Left ventricle myocardium superior (tissue), 1 donor: Measurements from ENCODE around the gene CNPY4. TPM values are rescaled to one million over a fixed set of nuclear protein-coding genes. Genes with fewer than 3 reads are reported as not detected.

Experiments used
- ATAC-seq: fragments of 200-7000 bp; cut with Tn5 transposase; one replicate; pipeline ENCODE4 v1.9.1; 2020; ENCODE audit warnings: mild to moderate bottlenecking, moderate library complexity
- DNase-seq: peaks from one replicate; pipeline ENCODE4 v3.0.0-alpha.2; 2020
- intact Hi-C: fragments of 100-400 bp; cut with micrococcal nuclease; formaldehyde crosslinking; loops from one replicate; pipeline ENCODE4 v1.11.0; 2022
- long read RNA-seq: library from polyadenylated mRNA; unstranded; transcript quantifications from one replicate; pipeline ENCODE4 v2.0.0, GENCODE V29; 2021
- total RNA-seq: library from RNA; stranded (reverse); fragmentation: NEBNext Ultra II Directional; extraction: Animal tissue kit (Norgen Biotek cat#: 25700); gene quantifications from one replicate; pipeline ENCODE4 v1.2.1, GENCODE V29; 2021
- donor health status: DM: no; HTN: yes; CAD: no; lungs with severe emphysema.

Gene CNPY4
- 10.8 TPM for total RNA-seq
- long read RNA-seq, partial matches to known transcripts: 2 of 5 reads
- long read RNA-seq, other reads (novel, unspliced or antisense): 0 of 5 reads

DNA sequence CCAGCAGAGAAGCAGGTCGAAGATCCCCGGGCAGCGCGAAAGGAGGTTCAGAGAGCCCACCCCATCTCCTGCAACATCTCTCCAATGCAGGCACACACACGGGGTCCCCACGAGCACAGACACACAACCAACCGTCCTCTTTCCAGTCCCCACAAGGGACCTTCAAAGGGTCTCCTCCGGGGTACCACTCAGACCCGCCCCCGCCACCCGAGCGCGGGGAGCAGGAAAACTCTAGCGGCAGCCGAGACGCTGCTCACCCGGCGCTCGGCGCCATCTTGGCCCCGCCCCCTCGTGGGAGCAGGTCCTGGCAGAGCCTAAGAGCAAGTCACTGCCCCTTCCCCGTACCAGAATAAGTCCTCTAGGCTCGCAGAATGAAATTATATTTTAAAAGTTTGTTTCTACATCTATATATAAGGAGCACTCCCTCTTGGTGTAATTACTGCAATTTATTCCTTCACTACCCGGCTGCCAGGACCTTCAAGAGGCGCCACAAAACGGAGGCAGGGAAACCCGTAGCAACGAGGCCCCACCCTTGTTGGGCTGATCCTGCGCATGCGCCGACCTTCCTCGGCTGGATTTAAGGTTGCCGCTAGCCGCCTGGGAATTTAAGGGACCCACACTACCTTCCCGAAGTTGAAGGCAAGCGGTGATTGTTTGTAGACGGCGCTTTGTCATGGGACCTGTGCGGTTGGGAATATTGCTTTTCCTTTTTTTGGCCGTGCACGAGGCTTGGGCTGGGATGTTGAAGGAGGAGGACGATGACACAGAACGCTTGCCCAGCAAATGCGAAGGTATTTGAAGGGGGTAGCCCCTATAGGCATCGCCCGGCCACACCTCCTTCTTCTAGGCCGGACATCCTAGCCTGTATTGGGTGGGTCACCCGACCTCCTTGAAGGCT lies at the start of gene CNPY4, which contains the start of gene TAF6:
Gene CNPY4 (plus strand): TSS at position 563 of the 898 bp plus-strand sequence. CDS start 111 bp downstream, at position 674.
Gene TAF6 (minus strand): TSS at position 287 of the 898 bp plus-strand sequence. CDS start 5,149 bp downstream, outside the sequence.
- ATAC-seq (peak; percentile 94), DNase-seq (peak; percentile 97)
- intact Hi-C loops: no loop called here

DNA sequence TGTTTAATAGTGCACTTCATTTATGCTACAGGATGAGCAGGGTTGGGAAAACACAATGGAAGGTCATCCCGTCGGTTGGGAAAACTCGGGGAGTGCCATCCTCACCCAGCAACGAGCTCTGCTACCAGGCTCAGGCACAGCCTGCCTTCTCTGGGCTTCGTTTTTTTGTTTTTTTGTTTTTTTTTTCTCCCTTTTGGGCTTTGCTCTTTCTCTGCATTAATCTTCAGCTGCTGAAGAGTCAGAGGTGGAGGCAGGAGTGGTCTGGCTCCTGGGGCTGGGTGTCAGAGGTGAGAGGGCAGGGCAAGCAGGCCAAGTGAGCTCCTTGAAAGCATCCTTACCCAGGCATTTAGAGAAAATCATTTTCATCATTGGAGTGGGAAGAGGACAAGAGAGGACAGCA lies 49.4 kb upstream of the CNPY4 start:
- ATAC-seq (no peak), DNase-seq (no peak)
- intact Hi-C loops: no loop called here

- no peak for DNase-seq
- no peak for ATAC-seq
- intact Hi-C loops: no loop called here
Measured at GRCh38 chr7:100071018-100071723, 48.3 kb upstream of the CNPY4 start.

- ATAC-seq (no peak), DNase-seq (no peak)
- intact Hi-C loops: no loop called here
Measured at GRCh38 chr7:100072462-100072861, 47.0 kb upstream of the CNPY4 start.

GRCh38 chr7:100074841-100075240 lies 44.6 kb upstream of the CNPY4 start:
- intact Hi-C loops: no loop called here
- DNase-seq: no peak
- no peak for ATAC-seq

GRCh38 chr7:100075418-100075817 lies 44.0 kb upstream of the CNPY4 start:
- DNase-seq (no peak), ATAC-seq (no peak)
- intact Hi-C loops: no loop called here

DNA sequence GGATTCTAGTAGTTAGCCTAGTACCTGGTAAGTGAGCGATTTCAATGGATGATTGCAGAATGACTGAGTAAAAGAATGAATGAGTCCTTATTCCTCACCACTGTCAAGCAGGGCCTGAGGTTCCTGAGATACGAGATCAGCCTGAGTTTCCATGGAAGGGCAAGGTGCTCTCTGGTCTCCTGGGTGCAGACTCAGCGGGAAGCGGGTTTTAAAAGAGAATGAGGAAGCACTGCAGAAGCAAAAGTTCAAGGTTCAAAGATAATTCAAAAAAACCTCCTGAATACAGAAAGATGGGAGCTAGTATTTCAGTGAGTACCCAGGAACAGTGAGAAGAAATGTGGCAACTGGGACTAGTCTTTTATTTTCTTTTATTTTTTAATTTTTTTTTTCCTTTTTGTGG lies 42.2 kb upstream of the CNPY4 start:
- DNase-seq: no peak
- no peak for ATAC-seq
- intact Hi-C loops: no loop called here

DNA sequence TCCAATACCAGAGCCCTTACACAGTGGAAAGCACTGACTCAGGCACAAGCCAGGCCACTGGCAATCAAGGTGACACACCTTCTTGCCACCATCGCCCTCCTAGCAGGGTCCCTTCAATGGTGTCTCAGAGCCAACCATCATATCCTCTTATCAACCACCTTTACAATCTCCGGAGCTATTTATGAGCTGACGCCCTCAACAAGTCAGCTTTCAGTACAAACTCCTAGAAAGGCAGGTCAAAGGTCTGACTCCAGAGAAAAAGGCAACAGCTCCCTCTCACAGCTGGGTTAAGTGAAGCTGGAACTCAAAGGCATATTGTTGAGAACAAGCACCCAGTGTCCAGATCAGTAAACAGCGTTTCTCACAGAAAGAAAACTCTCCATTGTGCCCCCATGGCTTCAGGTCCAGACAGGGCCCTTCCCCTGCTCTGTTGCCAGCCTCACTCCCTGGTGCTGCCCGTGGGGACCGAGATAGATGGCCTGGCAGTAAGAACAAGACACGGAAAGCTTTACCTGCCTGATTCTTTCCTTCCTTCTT lies 40.3 kb upstream of the CNPY4 start:
- intact Hi-C loops: no loop called here
- no peak for DNase-seq
- no peak for ATAC-seq

- DNase-seq (no peak), ATAC-seq (no peak)
- intact Hi-C loops: no loop called here
Measured at GRCh38 chr7:100080907-100081534, 38.4 kb upstream of the CNPY4 start.

GRCh38 chr7:100081535-100082102 lies 37.8 kb upstream of the CNPY4 start, which contains the start of gene ZNF3:
TSS of gene ZNF3 (minus strand) at chr7:100081723. CDS start at chr7:100077357, 4,366 bp downstream.
- intact Hi-C loops: no loop called here
- DNase-seq: peak; percentile 99
- peak; percentile 96 for ATAC-seq

- intact Hi-C loops: no loop called here
- no peak for DNase-seq
Measured at GRCh38 chr7:100082978-100083377, 36.5 kb upstream of the CNPY4 start.

DNA sequence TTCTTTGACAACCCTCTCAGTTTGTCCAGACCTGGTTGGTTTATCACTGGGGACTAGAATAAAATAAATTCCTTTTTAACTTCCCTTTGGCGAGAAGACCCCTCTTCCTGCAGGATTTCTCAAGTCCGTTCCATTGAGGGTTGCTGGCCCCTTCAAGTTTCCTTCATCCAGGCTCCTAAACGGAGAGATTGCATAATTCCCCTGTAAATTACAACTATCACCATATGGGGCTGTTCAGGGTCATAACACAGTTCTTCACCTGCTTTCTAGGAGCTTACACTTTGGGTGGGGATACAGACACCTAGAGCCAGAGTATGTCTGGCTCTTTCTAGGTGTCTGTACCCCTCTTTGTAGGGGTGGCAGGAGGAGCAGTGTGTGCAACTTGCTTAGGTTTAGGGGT lies 33.9 kb upstream of the CNPY4 start:
- DNase-seq (no peak), ATAC-seq (no peak)
- intact Hi-C loops: no loop called here

More at GRCh38 chr7:100082978-100083377, 36.5 kb upstream of the CNPY4 start:
- ATAC-seq: no peak

DNA sequence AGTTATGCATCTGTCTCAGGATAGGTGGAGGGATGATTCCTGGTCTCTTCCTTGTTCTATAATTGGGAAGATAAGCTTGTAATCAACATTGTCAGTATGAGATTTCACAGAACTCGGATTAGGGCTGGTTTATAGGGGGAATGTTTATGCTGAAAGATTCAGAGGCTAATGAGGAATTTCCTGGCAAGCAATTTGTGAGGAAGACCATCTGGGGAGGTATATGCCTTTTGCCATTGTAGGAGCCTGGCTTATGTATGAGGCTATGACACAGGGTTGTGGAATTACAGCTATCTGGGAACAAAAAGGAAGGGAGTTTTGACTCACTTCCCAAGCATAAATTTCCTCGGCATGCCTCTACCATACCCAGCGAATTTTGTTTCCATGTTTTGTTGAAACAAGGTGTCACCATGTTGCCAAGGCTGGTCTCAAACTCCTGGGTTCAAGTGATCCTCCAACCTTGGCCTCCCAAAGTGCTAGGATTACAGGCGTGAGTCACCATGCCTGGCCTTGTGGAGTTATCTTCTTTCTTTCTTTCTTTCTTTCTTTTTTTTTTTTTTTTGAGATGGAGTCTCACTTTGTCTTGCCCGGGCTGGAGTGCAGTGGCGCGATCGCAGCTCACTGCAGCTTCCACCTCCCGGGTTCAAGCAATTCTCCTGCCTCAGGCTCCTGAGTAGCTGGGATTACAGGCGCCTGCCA lies 32.2 kb upstream of the CNPY4 start:
- DNase-seq (no peak), ATAC-seq (no peak)
- intact Hi-C loops: no loop called here

GRCh38 chr7:100088095-100088620 lies 31.3 kb upstream of the CNPY4 start:
- no peak for DNase-seq
- no peak for ATAC-seq
- intact Hi-C loops: no loop called here

- peak; percentile 90 for ATAC-seq
- DNase-seq: peak; percentile 94
- intact Hi-C loops: no loop called here
Measured at GRCh38 chr7:100088621-100089457, 30.6 kb upstream of the CNPY4 start, which contains the start of gene COPS6. TSS of gene COPS6 (plus strand) at chr7:100088969. CDS start at chr7:100088991, 22 bp downstream.

GRCh38 chr7:100089458-100090196 lies 29.8 kb upstream of the CNPY4 start:
- no peak for ATAC-seq
- DNase-seq: no peak
- intact Hi-C loops: no loop called here
